COLO829 (cell line): Measurements from ENCODE around the gene GRPEL1.

Experiments
- DNase-seq: peaks from one replicate; pipeline ENCODE4 v3.0.0; 2012; ENCODE audit warnings: low spot score

GRPEL1 gene

GRCh38 chr4:7062816-7063215, 5.0 kb downstream of the GRPEL1 start:
- DNase-seq = no peak

- no peak for DNase-seq
These were observed 6.0 kb downstream of the GRPEL1 start for GRCh38 chr4:7061815-7062214.

GRCh38 chr4:7060346-7061150, 7.3 kb downstream of the GRPEL1 start:
- no peak for DNase-seq

- no peak for DNase-seq
These were observed 8.2 kb downstream of the GRPEL1 start for GRCh38 chr4:7059662-7060061.

GRCh38 chr4:7058792-7059191, 9.1 kb downstream of the GRPEL1 start:
- no peak for DNase-seq

- no peak for DNase-seq
These were observed 11.9 kb downstream of the GRPEL1 start for GRCh38 chr4:7055990-7056325.

- DNase-seq = no peak
These were observed 12.5 kb downstream of the GRPEL1 start for GRCh38 chr4:7055111-7055989.

- DNase-seq = no peak
These were observed 13.6 kb downstream of the GRPEL1 start for GRCh38 chr4:7054106-7054880.

GRCh38 chr4:7052923-7053715, 14.7 kb downstream of the GRPEL1 start:
- no peak for DNase-seq

- no peak for DNase-seq
These were observed 15.6 kb downstream of the GRPEL1 start for GRCh38 chr4:7052313-7052712.

GRCh38 chr4:7051905-7052304, 16.0 kb downstream of the GRPEL1 start:
- DNase-seq = no peak

GRCh38 chr4:7051144-7051495, 16.7 kb downstream of the GRPEL1 start:
- DNase-seq = no peak

GRCh38 chr4:7050481-7051143, 17.3 kb downstream of the GRPEL1 start:
- DNase-seq = no peak

GRCh38 chr4:7049739-7050138, 18.1 kb downstream of the GRPEL1 start:
- no peak for DNase-seq

- DNase-seq = no peak
These were observed 18.6 kb downstream of the GRPEL1 start for GRCh38 chr4:7049295-7049694.

GRCh38 chr4:7048642-7049041, 19.2 kb downstream of the GRPEL1 start:
- no peak for DNase-seq

- no peak for DNase-seq
These were observed 20.9 kb downstream of the GRPEL1 start for GRCh38 chr4:7046971-7047370.

- DNase-seq = no peak
These were observed 21.6 kb downstream of the GRPEL1 start for GRCh38 chr4:7045961-7046921.

GRCh38 chr4:7045553-7045952, 22.3 kb downstream of the GRPEL1 start:
- DNase-seq = no peak
